HG02678 (cell line): ENCODE results near the gene SNX12.

Experiments used
- ATAC-seq: cut with Tn5 transposase; IDR thresholded peaks from one replicate; pipeline ENCODE4 v1.9.1; 2021; ENCODE audit warnings: mild to moderate bottlenecking, moderate library complexity; ENCODE audit not compliant: unreplicated experiment

Gene SNX12

DNA sequence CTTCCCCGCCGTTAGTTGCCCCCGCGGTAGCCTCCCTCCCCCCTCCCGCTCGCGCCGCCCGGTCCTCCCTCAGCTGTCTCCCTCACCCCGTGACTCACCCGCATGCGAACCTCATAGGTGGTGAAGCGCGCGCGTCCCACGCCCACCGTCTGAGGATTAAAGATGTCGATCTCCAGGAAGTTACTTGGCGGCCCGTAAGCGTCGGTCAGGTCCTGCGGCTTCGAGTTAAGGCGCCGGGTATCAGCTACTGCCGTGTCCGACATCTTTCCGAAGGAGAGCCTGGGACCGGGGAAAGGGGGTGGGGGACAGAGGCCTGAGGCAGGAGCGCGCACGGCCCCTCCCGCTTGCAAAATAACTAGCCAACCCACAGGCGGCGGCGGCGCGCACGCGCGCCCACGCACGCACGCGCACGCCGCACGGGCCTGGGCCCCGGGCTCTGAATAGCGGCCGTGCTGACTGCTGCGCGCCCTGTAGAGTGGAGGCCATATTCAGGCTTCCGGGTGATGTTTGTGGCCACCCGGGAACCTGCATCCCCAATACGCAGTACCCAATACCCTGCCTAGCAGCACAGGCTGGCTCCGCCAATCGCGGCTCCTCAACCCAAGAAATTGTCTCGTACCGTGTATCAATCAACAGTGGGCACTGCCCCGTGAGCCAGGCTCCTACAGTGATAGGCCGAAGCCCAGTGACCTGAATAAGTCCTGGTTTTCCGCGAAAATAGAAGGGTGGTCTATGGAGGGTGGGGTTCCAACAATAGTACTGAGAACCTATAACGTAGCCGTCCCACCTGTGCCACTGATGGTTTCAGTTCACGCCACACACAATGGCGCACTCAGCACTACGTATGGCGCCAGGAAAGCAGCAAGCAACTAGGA lies at the start of gene SNX12:
TSS of gene SNX12 (minus strand) at position 291 of the 875 bp plus-strand sequence. CDS start at position 263, 28 bp downstream.
- ATAC-seq: peak; percentile 95

DNA sequence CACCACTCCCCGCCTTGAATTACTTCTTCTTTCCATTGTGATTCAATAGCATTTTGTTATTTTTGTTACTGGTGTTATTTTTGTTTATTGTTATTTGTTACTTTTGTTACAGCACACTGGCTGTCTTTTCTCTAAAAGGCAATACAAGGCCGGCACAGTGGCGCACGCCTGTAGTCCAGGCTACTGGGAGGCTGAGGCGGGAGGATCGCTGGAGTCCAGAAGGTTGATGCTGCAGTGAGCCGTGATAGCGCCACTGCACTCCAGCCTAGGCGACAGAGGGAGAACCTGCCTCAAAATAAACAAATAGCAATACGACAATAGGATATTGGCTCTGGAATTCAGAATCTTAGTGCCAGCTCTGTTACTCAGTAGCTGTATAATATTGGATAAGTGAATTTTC lies 49.2 kb upstream of the SNX12 start:
- no peak for ATAC-seq

DNA sequence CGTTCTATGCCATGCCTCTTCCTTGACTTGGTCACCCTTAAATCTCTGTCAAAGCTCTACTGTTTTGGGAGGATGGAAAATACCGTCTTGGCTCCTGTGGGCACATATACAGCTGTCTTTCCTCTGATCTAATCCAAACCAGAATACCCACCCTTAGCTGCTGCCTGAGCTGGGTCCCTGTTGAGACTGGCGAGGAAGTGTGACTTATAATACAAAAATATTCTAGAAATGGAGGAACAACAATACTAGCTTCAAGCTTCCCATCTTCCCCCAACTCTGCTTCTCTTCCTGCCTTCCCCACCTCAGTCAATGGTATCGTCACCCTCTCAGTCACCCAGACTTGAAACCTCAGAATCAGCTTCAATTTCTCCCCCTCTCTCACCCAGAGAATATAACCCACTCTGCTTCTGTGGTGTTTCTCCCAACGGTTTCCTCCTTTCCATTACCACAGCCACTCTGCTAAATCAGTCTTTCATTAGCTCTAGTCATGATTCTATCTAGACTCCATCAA lies 43.8 kb upstream of the SNX12 start:
- peak; percentile 30 for ATAC-seq

DNA sequence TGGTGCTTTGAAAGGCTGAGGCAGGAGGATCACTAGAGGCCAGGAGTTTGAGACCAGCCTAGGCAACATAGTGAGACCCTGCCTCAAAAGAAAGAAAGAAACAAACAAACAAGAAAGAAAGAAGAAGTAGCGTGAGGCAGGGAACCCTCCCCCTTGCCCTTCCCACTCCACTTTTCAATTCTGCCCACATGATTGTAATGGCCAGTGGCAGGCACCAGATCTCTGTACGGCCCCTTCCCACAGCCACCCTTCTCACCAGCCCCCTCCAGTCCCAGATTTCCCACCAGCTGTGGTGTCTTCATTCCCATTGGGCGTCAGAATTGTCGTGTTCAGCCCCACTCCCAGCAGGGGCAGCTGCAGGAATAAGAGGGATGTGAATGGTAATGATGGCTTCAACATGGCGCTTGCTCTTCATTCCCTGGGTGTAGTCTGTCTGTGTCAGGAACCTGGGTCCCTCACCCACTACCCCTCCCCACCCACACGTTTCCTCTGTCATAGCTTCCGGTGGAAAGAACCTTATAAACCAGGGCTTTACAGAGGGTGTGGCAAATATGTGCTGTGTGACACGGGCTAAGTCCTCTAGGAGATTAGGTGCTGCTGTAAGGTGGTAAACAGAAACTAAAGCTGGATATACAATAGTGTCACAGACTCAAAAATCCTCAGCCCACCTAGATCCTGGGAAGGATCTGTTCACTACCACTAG lies 43.2 kb upstream of the SNX12 start, which contains the start of gene IL2RG:
TSS of gene IL2RG (minus strand) at position 437 of the 703 bp plus-strand sequence. CDS start at position 399, 38 bp downstream.
- ATAC-seq: peak; percentile 95

DNA sequence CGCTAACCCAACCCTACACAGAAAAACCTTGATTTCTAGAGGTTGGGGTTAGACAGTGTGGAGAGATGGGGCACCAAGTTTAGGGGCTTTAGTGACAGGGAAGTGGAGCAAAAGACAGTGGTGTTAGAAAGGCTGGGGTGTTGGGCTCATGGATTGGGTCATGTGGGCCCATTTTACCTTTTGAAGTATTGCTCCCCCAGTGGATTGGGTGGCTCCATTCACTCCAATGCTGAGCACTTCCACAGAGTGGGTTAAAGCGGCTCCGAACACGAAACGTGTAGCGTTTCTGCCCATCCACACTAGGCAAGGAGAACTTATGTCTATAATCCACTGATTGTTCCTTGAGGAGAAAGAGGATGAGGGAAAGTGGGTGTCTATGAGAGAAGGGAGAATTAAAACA lies 40.9 kb upstream of the SNX12 start:
- ATAC-seq: no peak

DNA sequence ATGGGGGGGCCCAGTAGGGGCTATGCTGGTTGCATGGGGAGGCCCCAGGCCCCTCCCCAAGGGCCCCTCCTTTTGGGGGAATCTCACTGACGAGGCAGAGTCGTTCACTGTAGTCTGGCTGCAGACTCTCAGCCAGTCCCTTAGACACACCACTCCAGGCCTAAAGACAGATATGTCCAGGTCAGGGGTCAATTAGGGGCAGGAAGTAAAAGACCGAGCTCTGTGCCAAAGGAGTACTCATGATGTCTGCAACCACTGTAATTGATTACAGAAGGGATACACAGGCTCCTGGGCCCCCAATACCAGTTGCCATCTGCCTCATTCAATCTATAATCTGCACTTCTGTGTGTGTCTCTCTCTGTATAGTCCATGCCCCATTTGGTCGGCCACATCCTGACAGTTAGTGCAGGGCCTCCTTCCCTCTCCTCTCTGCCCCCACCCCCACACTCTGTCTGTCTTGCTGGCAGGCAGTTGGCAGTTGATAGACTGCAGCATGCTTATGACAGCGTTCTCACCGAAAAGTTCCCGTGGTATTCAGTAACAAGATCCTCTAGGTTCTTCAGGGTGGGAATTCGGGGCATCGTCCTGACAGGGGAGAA lies 39.7 kb upstream of the SNX12 start:
- ATAC-seq: no peak

DNA sequence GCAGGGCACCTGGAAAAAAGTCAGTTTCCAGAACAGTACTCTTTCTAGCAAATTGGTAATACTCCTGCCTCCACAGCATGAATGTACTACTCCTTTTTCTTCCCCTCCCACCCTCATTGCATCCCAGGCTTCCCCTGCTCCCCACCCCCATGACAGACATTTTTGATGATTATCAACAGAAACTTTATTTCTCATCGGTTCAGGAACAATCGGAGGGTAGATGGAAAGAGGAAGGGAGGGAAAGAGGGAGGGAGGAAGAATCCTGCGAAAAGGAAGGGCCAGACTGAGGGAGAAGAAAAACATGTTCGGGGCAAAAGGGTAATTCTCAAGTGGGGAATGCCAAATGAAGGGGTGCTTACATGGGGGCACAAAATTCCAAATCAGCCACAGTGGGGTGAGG lies 39.1 kb upstream of the SNX12 start:
- no peak for ATAC-seq

DNA sequence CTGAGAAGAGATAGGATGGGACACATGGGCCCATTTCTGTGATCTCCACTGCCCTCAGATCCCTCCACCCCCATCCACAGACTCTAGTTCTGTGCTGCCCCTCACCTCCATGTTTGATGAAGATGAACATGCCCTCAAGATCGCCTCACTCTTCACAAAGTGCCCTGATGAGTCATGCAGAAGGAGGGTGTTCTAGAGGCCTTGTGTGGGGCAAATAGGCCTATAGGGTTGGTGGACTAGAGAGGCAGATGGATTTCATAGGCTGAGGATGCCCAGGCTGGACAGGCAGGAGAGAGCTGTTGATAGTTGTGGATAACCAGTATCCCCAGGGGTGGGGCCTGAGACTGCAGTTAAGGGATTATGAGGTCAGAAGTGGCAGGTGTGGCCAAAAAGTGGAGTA lies 38.3 kb upstream of the SNX12 start, which contains the start of gene CXorf65:
TSS of gene CXorf65 (minus strand) at position 314 of the 400 bp plus-strand sequence. CDS start at position 130, 184 bp downstream.
- no peak for ATAC-seq

DNA sequence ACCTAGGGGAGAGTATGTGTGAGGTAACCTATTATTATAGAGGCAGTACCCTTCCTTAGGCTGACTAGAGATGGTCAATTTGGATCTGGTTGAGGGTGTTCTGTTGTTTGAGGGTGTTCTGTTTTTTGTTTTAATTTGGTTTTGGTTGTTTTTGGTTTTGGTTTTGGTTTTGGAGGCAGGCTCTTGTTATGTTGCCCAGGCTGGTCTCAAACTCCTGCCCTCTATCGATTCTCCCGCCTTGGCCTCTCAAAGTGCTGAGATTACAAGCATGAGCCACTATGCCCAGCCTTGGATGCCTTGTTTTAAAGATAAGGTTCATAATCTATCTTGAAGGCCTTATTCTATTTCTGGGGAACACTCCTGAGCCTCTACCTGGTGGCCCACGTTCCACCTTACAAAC lies 37.5 kb upstream of the SNX12 start:
- no peak for ATAC-seq

DNA sequence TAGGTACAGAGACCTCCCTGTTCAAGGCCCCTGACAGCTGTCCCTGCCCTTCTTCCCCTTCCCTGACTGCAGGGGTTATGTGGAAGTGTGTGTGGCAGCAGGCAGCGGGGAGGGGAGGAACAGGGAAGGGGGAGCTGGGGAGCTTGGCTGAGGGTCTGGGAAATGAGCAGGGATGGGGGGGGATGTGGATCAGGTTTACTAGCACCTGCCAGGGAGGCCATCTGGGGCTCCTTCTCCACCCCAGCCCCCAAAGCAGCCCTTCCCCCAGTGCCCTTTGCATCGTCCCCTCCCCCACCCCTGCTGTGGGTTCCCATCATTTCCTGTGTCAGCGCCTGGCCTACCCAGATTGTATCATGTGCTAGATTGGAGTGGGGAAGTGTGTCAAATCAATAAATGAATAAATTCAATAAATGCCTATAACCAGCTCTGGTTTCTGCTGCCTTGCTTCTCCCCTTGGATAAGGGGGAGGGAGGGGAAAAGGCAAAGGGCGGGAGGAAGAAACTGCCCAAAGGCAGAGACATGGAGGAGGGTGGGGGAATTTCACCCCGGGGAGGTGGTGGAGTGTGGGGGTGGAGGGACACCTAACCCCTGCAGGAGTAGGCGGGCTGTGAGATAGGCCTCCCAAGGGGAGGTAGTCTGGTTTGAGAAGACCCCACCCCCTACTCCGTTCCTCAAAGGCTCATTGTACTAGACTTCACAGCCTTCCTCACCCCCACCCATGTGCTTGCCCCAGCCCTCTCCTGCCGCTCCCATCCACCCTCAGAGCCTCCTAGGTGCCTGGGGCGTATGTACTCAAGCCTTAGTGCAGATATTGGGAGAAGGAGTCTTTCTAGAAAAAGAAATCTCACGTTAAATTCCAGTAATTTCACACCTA lies 35.2 kb upstream of the SNX12 start:
- ATAC-seq: peak; percentile 52

DNA sequence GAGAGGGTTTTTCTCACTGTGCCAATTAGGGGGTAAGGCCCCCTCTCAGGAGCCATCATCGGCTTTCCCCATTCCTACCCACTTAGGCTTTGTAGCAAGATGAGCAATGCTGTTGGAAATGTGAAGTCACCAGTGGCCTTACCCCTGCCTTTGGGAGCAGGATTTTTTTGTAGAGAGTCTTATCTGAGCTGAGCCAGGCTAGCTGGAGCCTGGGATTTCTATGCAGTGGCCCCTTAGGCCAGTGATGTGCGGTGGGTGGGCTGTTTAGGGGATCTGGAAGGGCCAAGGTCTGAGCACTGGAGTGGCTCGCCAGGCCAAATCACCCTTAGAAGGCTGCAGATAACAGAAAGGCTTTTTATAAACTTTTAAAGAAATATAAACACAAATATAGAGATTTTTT lies 34.2 kb upstream of the SNX12 start:
- no peak for ATAC-seq

DNA sequence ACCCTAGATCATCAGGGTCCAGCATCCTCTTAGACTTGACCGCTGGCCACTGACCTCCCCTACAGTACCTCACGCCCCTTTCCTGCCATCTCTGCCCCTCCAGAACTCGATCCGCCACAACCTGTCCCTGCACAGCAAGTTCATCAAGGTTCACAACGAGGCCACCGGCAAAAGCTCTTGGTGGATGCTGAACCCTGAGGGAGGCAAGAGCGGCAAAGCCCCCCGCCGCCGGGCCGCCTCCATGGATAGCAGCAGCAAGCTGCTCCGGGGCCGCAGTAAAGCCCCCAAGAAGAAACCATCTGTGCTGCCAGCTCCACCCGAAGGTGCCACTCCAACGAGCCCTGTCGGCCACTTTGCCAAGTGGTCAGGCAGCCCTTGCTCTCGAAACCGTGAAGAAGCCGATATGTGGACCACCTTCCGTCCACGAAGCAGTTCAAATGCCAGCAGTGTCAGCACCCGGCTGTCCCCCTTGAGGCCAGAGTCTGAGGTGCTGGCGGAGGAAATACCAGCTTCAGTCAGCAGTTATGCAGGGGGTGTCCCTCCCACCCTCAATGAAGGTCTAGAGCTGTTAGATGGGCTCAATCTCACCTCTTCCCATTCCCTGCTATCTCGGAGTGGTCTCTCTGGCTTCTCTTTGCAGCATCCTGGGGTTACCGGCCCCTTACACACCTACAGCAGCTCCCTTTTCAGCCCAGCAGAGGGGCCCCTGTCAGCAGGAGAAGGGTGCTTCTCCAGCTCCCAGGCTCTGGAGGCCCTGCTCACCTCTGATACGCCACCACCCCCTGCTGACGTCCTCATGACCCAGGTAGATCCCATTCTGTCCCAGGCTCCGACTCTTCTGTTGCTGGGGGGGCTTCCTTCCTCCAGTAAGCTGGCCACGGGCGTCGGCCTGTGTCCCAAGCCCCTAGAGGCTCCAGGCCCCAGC lies 32.7 kb upstream of the SNX12 start:
- ATAC-seq: no peak

DNA sequence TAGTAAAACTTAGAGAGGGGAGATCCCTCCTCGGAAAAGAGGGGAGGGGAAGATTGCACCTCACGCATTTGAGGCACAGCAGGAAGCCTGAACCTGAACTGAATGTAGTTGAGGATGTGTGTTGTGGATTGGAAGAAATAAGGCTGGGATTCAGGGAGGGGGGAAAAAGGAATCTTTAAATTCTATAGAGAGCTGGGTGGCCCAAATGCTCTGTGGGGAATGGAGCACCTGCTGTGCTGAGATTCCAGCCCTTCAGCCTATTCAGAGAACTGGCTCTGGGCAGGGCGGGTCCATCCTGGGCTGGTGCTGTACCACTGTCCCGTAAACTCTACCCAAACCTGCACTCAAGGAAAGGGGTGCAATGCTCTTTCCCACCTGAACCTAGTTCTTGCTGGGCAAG lies 31.6 kb upstream of the SNX12 start:
- ATAC-seq: no peak

DNA sequence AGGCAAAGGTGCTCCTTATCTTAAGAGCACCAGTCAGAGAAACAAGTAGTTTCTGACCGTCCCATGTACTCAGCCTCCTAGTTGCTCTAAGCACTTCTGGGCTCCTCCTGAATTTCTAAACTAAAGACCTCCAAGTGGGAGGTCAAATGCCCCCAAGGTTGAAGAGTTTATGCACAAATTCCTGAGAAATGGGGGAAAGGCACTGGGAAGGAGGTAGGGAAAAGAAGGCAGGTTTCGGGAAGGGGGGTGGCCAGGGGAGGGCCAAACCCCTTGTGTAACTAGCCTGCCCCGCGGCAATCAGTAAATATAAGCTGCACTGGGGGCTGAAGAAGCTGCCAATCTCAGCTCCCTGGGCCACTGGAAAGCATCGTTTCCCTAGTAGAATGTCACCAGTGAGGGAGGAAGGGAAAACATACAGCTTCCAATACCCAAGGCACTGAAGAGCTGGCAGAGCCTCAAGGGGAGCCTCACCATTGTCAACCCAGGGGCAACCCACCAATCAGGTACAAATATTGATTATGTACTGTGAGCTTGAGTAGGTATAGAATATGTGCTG lies 30.9 kb upstream of the SNX12 start:
- ATAC-seq: no peak

DNA sequence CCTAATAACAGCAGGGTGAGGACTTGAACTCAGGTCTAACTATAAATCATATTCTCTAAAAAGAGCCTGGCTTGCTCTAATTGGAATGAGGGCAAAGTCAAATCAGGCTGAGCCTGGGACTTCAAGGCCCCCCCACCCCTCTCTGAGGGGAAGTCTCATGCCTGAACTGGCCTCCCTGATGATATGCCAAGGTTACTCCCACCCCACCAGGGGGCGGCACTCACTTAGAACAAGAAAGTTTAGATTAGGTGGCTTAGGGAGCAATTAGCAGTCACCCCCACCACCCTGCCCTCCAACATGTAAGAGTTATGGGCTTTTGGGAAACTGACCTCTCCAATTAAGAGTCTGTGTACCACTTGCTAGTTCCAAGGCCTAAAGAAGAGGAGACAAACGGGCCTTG lies 30.2 kb upstream of the SNX12 start:
- ATAC-seq: no peak

DNA sequence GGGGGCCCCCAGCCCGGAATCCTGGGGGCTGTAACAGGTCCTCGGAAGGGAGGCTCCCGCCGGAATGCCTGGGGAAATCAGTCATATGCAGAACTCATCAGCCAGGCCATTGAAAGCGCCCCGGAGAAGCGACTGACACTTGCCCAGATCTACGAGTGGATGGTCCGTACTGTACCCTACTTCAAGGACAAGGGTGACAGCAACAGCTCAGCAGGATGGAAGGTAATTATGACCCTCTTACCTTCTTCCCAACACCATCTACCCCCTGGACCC lies 28.6 kb upstream of the SNX12 start:
- ATAC-seq: no peak

DNA sequence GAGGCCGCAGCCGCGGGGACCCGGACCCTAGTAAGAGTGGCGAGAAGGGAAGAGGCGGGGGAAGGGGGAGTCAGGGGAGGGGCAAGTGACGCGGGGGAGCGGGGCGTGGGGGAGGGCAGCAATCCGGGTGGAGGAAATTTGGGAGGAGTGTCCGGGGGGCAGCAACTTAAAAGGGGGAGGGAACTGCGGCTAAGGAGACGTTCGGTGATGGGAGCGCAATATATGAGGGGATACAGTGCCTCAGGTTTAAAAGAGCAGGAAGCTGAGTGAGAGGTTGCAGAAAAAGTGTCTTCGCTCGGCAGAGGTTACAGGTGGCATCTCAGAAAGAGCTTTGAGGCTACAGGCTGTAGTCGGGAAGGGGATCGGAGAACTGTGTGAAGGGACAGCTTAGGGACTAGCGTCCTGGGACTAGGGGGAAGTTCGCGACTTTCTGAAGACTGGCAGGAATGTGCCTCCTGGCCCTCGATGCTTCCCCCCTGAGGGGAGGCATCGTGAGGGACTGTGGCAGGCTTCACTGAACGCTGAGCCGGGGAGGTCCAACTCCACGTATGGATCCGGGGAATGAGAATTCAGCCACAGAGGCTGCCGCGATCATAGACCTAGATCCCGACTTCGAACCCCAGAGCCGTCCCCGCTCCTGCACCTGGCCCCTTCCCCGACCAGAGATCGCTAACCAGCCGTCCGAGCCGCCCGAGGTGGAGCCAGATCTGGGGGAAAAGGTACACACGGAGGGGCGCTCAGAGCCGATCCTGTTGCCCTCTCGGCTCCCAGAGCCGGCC lies 28.0 kb upstream of the SNX12 start:
- peak; percentile 15 for ATAC-seq

DNA sequence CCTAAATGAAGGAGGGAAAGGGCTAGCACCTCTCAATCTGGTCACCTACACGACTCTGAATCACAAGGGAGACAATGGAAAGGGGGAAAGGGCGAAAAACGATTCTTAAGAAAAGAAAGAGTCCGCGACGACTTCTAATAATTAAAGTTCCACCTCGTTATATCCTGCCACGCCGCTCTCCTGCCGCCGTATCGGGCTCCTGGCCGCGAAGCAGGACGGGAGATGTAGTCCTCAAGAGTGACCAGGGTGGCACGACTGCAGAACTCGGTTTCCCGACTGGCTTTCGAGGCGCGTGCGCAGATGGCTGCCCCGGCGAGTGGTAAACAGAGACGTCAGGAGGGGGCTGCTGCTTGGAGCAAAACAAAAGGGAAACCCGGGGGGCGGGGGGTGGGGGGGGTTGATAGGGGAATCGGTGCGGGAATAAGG lies 27.4 kb upstream of the SNX12 start, which contains the start of gene FOXO4:
TSS of gene FOXO4 (plus strand) at position 297 of the 426 bp plus-strand sequence. CDS start 678 bp downstream, outside the sequence.
- ATAC-seq: peak; percentile 94
